Measurements from ENCODE around the gene SLC35C1.
A peak's percentile ranks its signal among the peaks of the same experiment; 100 is the strongest.

SLC35C1 gene

GRCh38 chr11:45851228-45851627, 46.3 kb downstream of the SLC35C1 start:
- Histone ChIP-seq H3K36me3 (ENCODE audit: insufficient read depth, low read length) (peaks cover 3% of the 10 kb centered on the region; the same call in 1 of the 2 replicates), H3K9ac (ENCODE audit: low read depth, low read length, poor library complexity, severe bottlenecking) (no peak overlapping the region), H3K4me3 (ENCODE audit: low read length, poor library complexity, severe bottlenecking) (peak overlapping the region; percentile 60), H3K79me2 (ENCODE audit: insufficient read depth, low read length) (peaks cover 70% of the 10 kb centered on the region), H4K20me1 (ENCODE audit: insufficient read depth, low read length, poor library complexity, severe bottlenecking) (peaks cover 37% of the 10 kb centered on the region), H3K4me2 (ENCODE audit: low read depth, low read length, poor library complexity, severe bottlenecking) (peak overlapping the region; percentile 89), H3K9me3 (ENCODE audit: insufficient read depth, low read depth, low read length) (no peaks in the 10 kb centered on the region), H3K4me1 (ENCODE audit: insufficient read depth, low read length, poor library complexity, severe bottlenecking) (peaks cover 47% of the 10 kb centered on the region), H3K27me3 (ENCODE audit: insufficient read depth, low read length, poor library complexity, severe bottlenecking) (no peaks in the 10 kb centered on the region), H3K9me2 (replicated peaks; ENCODE audit: low read depth, low read length) (no peaks in the 10 kb centered on the region), H3F3A (ENCODE audit: low read depth) (0 out of 2 replicates have a peak, but pooled peaks cover 2% of the 10 kb centered on the region), H2AFZ (ENCODE audit: low read length) (no peak overlapping the region)
- TF ChIP-seq EZH2phosphoT487 (IDR thresholded peaks at IDR 0.05; ENCODE audit: borderline replicate concordance): no peak

GRCh38 chr11:45852018-45852711, 47.2 kb downstream of the SLC35C1 start:
- H3F3A ChIP-seq (ENCODE audit: low read depth): no peaks in the 10 kb centered on the region
- no peak overlapping the region for H2AFZ ChIP-seq (ENCODE audit: low read length)
- peak overlapping the region; percentile 31 for H3K4me2 ChIP-seq (ENCODE audit: low read depth, low read length, poor library complexity, severe bottlenecking)
- H3K9me2 ChIP-seq (replicated peaks; ENCODE audit: low read depth, low read length): no peaks in the 10 kb centered on the region
- no peaks in the 10 kb centered on the region for H3K27me3 ChIP-seq (ENCODE audit: insufficient read depth, low read length, poor library complexity, severe bottlenecking)
- no peak overlapping the region for H3K9ac ChIP-seq (ENCODE audit: low read depth, low read length, poor library complexity, severe bottlenecking)
- H3K79me2 ChIP-seq (ENCODE audit: insufficient read depth, low read length): peaks cover 70% of the 10 kb centered on the region
- peaks cover 39% of the 10 kb centered on the region for H3K4me1 ChIP-seq (ENCODE audit: insufficient read depth, low read length, poor library complexity, severe bottlenecking)
- H3K36me3 ChIP-seq (ENCODE audit: insufficient read depth, low read length): peaks cover 10% of the 10 kb centered on the region; the same call in 1 of the 2 replicates
- H3K9me3 ChIP-seq (ENCODE audit: insufficient read depth, low read depth, low read length): no peaks in the 10 kb centered on the region
- H3K4me3 ChIP-seq (ENCODE audit: low read length, poor library complexity, severe bottlenecking): no peak overlapping the region
- H4K20me1 ChIP-seq (ENCODE audit: insufficient read depth, low read length, poor library complexity, severe bottlenecking): peaks cover 37% of the 10 kb centered on the region
- TF ChIP-seq EZH2phosphoT487 (IDR thresholded peaks at IDR 0.05; ENCODE audit: borderline replicate concordance) (no peak), CTCF (conservative IDR thresholded peaks at IDR 0.05; ENCODE audit: low read length) (no peak)

- Histone ChIP-seq H3K9me3 (ENCODE audit: insufficient read depth, low read depth, low read length) (no peaks in the 10 kb centered on the region), H3K4me2 (ENCODE audit: low read depth, low read length, poor library complexity, severe bottlenecking) (peak overlapping the region; percentile 31), H3K4me1 (ENCODE audit: insufficient read depth, low read length, poor library complexity, severe bottlenecking) (peaks cover 39% of the 10 kb centered on the region), H3K9me2 (replicated peaks; ENCODE audit: low read depth, low read length) (no peaks in the 10 kb centered on the region), H2AFZ (ENCODE audit: low read length) (no peak overlapping the region), H3F3A (ENCODE audit: low read depth) (no peaks in the 10 kb centered on the region), H3K4me3 (ENCODE audit: low read length, poor library complexity, severe bottlenecking) (no peak overlapping the region), H3K27me3 (ENCODE audit: insufficient read depth, low read length, poor library complexity, severe bottlenecking) (no peaks in the 10 kb centered on the region), H3K79me2 (ENCODE audit: insufficient read depth, low read length) (peaks cover 70% of the 10 kb centered on the region), H4K20me1 (ENCODE audit: insufficient read depth, low read length, poor library complexity, severe bottlenecking) (peaks cover 35% of the 10 kb centered on the region), H3K36me3 (ENCODE audit: insufficient read depth, low read length) (peaks cover 15% of the 10 kb centered on the region; the same call in 1 of the 2 replicates), H3K9ac (ENCODE audit: low read depth, low read length, poor library complexity, severe bottlenecking) (no peak overlapping the region)
- TF ChIP-seq EZH2phosphoT487 (IDR thresholded peaks at IDR 0.05; ENCODE audit: borderline replicate concordance) (no peak), CTCF (conservative IDR thresholded peaks at IDR 0.05; ENCODE audit: low read length) (no peak)
Observed at GRCh38 chr11:45852712-45853101, 47.8 kb downstream of the SLC35C1 start.

Measured in Loucy (cell line).